Keratinocyte (primary cell): ENCODE measurements around the gene OR10K2. TPM values are rescaled to one million over a fixed set of nuclear protein-coding genes. Genes with fewer than 3 reads are reported as not detected.

Experiments used
- DNase-seq: peaks from one replicate; pipeline ENCODE4 v3.0.0-alpha.2; 2011; ENCODE audit warnings: low read depth, missing footprints, low spot score
- FAIRE-seq: peaks from 2 replicates; lab custom pipeline; 2011; peaks lifted over from hg19 to GRCh38; lab: Jason Lieb, UNC
- H2AFZ ChIP-seq: 2 replicates; pipeline ENCODE4 v1.6.0; 2012; ENCODE audit warnings: low read length, control low read depth, inconsistent platforms; ENCODE audit not compliant: control insufficient read depth
- H3K27ac ChIP-seq: 2 replicates; pipeline ENCODE4 v1.5.1; 2011; ENCODE audit warnings: low read length; ENCODE audit not compliant: control insufficient read depth, insufficient read depth
- H3K27me3 ChIP-seq: 3 replicates; pipeline ENCODE4 v1.6.0; 2011; ENCODE audit warnings: low read length; ENCODE audit not compliant: control insufficient read depth, insufficient read depth; ENCODE audit errors: extremely low read depth
- H3K36me3 ChIP-seq, 2 experiments: 2 replicates in 1 of 2; 3 replicates in 1 of 2; pipeline ENCODE4 v1.5.1; 2011; ENCODE audit warnings: low read length in 2 of 2, mild to moderate bottlenecking in 1 of 2; ENCODE audit not compliant: control insufficient read depth in 2 of 2, insufficient read depth in 2 of 2; ENCODE audit errors: extremely low read depth in 1 of 2
- H3K4me1 ChIP-seq: 3 replicates; pipeline ENCODE4 v1.5.1; 2011; ENCODE audit warnings: low read length; ENCODE audit not compliant: control insufficient read depth, insufficient read depth; ENCODE audit errors: extremely low read depth
- H3K4me2 ChIP-seq: 3 replicates; pipeline ENCODE4 v1.6.0; 2011; ENCODE audit warnings: low read depth, low read length; ENCODE audit not compliant: control insufficient read depth, insufficient read depth; ENCODE audit errors: extremely low read depth
- H3K4me3 ChIP-seq, 3 experiments: fragments of 200-600 bp in 1 of 3; sonication (generic) in 1 of 3; 2 replicates in 2 of 3; 3 replicates in 1 of 3; pipeline ENCODE4 v1.5.1; 2011 to 2016; ENCODE audit warnings: low read length in 3 of 3, mild to moderate bottlenecking in 3 of 3, control low read depth in 2 of 3, inconsistent platforms in 1 of 3, low read depth in 1 of 3, mixed read lengths in 1 of 3, mixed run types in 1 of 3, moderate library complexity in 1 of 3; ENCODE audit not compliant: control insufficient read depth in 2 of 3, insufficient read depth in 2 of 3; ENCODE audit errors: extremely low read depth in 1 of 3
- H3K79me2 ChIP-seq: 2 replicates; pipeline ENCODE4 v1.6.0; 2012; ENCODE audit warnings: low read length; ENCODE audit not compliant: control insufficient read depth, insufficient read depth
- H3K9ac ChIP-seq: 3 replicates; pipeline ENCODE4 v1.6.0; 2011; ENCODE audit warnings: low read length; ENCODE audit not compliant: control insufficient read depth, insufficient read depth; ENCODE audit errors: extremely low read depth
- H3K9me1 ChIP-seq: 3 replicates; pipeline ENCODE4 v1.6.0; 2011; ENCODE audit warnings: low read length; ENCODE audit not compliant: control insufficient read depth, insufficient read depth; ENCODE audit errors: extremely low read depth
- H3K9me3 ChIP-seq: 2 replicates; pipeline ENCODE4 v1.5.1; 2012; ENCODE audit warnings: low read depth, low read length; ENCODE audit not compliant: control insufficient read depth
- H4K20me1 ChIP-seq: 3 replicates; pipeline ENCODE4 v1.6.0; 2011; ENCODE audit warnings: low read length; ENCODE audit not compliant: control insufficient read depth, insufficient read depth; ENCODE audit errors: extremely low read depth
- CTCF ChIP-seq, 3 experiments: IDR thresholded peaks in 1 of 3; conservative IDR thresholded peaks in 1 of 3; optimal IDR thresholded peaks in 1 of 3; 2 replicates in 2 of 3; 3 replicates in 1 of 3; pipeline versions ENCODE3 to v1.5.1; 2011; ENCODE audit warnings: low read length in 3 of 3, mild to moderate bottlenecking in 3 of 3, moderate library complexity in 2 of 3, control low read depth in 1 of 3, inconsistent platforms in 1 of 3; ENCODE audit not compliant: insufficient read depth in 2 of 3; ENCODE audit errors: extremely low read depth in 1 of 3
- EZH2 ChIP-seq: IDR thresholded peaks from one replicate; pipeline ENCODE4 v1.6.1; 2012; ENCODE audit warnings: inconsistent platforms, mild to moderate bottlenecking, low read length, moderate library complexity
- dilution Hi-C: fragments of 300-500 bp; cut with MboI; formaldehyde crosslinking; loops from one replicate; pipeline ENCODE4 v1.7.0; 2020; ENCODE audit warnings: low sequenced_read_pairs; ENCODE audit not compliant: extremely low pct_ligation_motif_present
- polyA plus RNA-seq, 5 experiments: library from polyadenylated mRNA; depleted of rRNA in 3 of 5; stranded (reverse) in 3 of 5; stranded (forward) in 1 of 5; unstranded in 1 of 5; fragments of >200 nt; gene quantifications; 1 replicate in 1 of 5; 2 replicates in 3 of 5; 3 replicates in 1 of 5; pipeline versions ENCODE4 v1.2.1 to v1.2.3, GENCODE V29; 2011 to 2012; ENCODE audit warnings: missing spikeins in 2 of 5, low read depth in 1 of 5, low replicate concordance in 1 of 5

OR10K2 gene
- polyA plus RNA-seq, 1 donor (not counting 4 experiments of a cell fraction or from before 2014, with no cell fraction given) = not detected

GRCh38 chr1:158396646-158397045 is 29.4 kb downstream of the OR10K2 start:
- Histone ChIP-seq H3K4me1 (no peaks in the 10 kb centered on the region), H3K4me2 (no peak overlapping the region), H3K27me3 (no peaks in the 10 kb centered on the region), H3K4me3 (no peak overlapping the region), H3K79me2 (no peaks in the 10 kb centered on the region), H3K27ac (no peak overlapping the region), H3K9me1 (no peaks in the 10 kb centered on the region), H3K9me3 (no peaks in the 10 kb centered on the region), H3K36me3 (no peaks in the 10 kb centered on the region), H3K9ac (no peak overlapping the region), H4K20me1 (no peaks in the 10 kb centered on the region), H2AFZ (no peak overlapping the region)
- dilution Hi-C loops = no loop called here
- DNase-seq (no peak), FAIRE-seq (no peak)
- TF ChIP-seq CTCF (optimal IDR thresholded peaks at IDR 0.05 in 1 of 3, IDR thresholded peaks at IDR 0.05 in 1 of 3, conservative IDR thresholded peaks at IDR 0.05 in 1 of 3; ENCODE audit: extremely low read depth in 1 of 3, insufficient read depth in 2 of 3, low read length in 3 of 3) (no peak), EZH2 (no peak)

GRCh38 chr1:158393476-158393875 is 32.6 kb downstream of the OR10K2 start:
- Histone ChIP-seq H4K20me1 (no peaks in the 10 kb centered on the region), H3K36me3 (no peaks in the 10 kb centered on the region), H3K79me2 (no peaks in the 10 kb centered on the region), H3K27me3 (no peaks in the 10 kb centered on the region), H3K9me3 (no peaks in the 10 kb centered on the region), H3K9me1 (no peaks in the 10 kb centered on the region), H3K9ac (no peak overlapping the region), H3K27ac (no peak overlapping the region), H3K4me2 (no peak overlapping the region), H3K4me1 (no peaks in the 10 kb centered on the region), H3K4me3 (no peak overlapping the region), H2AFZ (no peak overlapping the region)
- no peak for DNase-seq
- FAIRE-seq = no peak
- dilution Hi-C loops = no loop called here
- TF ChIP-seq CTCF (optimal IDR thresholded peaks at IDR 0.05 in 1 of 3, IDR thresholded peaks at IDR 0.05 in 1 of 3, conservative IDR thresholded peaks at IDR 0.05 in 1 of 3; ENCODE audit: extremely low read depth in 1 of 3, insufficient read depth in 2 of 3, low read length in 3 of 3) = no peak
- no peak for TF ChIP-seq EZH2
